Upper lobe of right lung (tissue), 1 donor: ENCODE results near the gene LAPTM4A. TPM values are rescaled to one million over a fixed set of nuclear protein-coding genes. Genes with fewer than 3 reads are reported as not detected.

Source experiments
- ATAC-seq: fragments of 200-7000 bp; cut with Tn5 transposase; one replicate; pipeline ENCODE4 v1.9.1; 2020; ENCODE audit warnings: mild to moderate bottlenecking, moderate library complexity
- DNase-seq: peaks from one replicate; pipeline ENCODE4 v3.0.0-alpha.2; 2020
- H3K27ac ChIP-seq: fragments of 200-600 bp; one replicate; pipeline ENCODE4 v1.8.0; 2022
- H3K27me3 ChIP-seq: fragments of 200-600 bp; one replicate; pipeline ENCODE4 v1.8.0; 2022; ENCODE audit warnings: mild to moderate bottlenecking
- H3K36me3 ChIP-seq: fragments of 200-600 bp; one replicate; pipeline ENCODE4 v1.8.0; 2022
- H3K4me1 ChIP-seq: fragments of 200-600 bp; one replicate; pipeline ENCODE4 v1.8.0; 2022
- H3K4me3 ChIP-seq: fragments of 200-600 bp; one replicate; pipeline ENCODE4 v1.8.0; 2022; ENCODE audit warnings: mild to moderate bottlenecking
- H3K9me3 ChIP-seq: fragments of 200-600 bp; one replicate; pipeline ENCODE4 v1.8.0; 2022
- intact Hi-C: fragments of 100-400 bp; cut with DNase I; formaldehyde crosslinking; loops from one replicate; pipeline ENCODE4 v1.11.0; 2022
- total RNA-seq: library from RNA; stranded (reverse); fragmentation: NEBNext Ultra II Directional; extraction: Animal tissue kit (Norgen Biotek cat#: 25700); gene quantifications from one replicate; pipeline ENCODE4 v1.2.1, GENCODE V29; 2021
- TF ChIP-seq, protein P1 (sequence below): fragments of 200-600 bp; IDR thresholded peaks from one replicate; pipeline ENCODE4 v1.8.0; 2022; ENCODE audit warnings: antibody characterized with exemption
- donor health status: DM: no; HTN: yes; CAD: no; lungs with severe emphysema.

The LAPTM4A gene
- total RNA-seq, 1 donor from 2014 or later = 245 TPM

DNA sequence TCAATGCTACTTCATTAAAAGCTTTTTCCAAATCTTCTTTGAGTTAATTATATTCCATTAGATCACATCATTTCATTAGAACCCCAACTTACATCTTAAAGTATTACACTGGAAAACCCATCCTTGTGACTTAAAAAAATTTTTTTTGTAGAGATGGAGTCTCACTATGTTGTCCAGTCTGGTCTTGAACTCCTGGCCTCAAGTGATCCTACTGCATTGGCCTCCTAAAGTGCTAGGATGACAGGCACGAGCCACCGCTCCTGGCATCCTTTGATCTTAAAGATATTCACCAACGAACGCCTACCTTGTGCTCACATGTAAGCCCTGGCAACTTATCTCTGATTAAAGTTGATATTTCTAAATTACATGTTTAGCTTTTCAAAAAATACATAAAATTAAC is 6.7 kb downstream of the LAPTM4A start:
- Histone ChIP-seq H3K27me3 (no peaks in the 10 kb centered on the region), H3K36me3 (peaks cover 10% of the 10 kb centered on the region), H3K27ac (no peak overlapping the region), H3K4me1 (peaks cover 48% of the 10 kb centered on the region), H3K4me3 (no peak overlapping the region), H3K9me3 (no peaks in the 10 kb centered on the region)
- TF ChIP-seq, protein P1, sequence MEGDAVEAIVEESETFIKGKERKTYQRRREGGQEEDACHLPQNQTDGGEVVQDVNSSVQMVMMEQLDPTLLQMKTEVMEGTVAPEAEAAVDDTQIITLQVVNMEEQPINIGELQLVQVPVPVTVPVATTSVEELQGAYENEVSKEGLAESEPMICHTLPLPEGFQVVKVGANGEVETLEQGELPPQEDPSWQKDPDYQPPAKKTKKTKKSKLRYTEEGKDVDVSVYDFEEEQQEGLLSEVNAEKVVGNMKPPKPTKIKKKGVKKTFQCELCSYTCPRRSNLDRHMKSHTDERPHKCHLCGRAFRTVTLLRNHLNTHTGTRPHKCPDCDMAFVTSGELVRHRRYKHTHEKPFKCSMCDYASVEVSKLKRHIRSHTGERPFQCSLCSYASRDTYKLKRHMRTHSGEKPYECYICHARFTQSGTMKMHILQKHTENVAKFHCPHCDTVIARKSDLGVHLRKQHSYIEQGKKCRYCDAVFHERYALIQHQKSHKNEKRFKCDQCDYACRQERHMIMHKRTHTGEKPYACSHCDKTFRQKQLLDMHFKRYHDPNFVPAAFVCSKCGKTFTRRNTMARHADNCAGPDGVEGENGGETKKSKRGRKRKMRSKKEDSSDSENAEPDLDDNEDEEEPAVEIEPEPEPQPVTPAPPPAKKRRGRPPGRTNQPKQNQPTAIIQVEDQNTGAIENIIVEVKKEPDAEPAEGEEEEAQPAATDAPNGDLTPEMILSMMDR = no peak
- intact Hi-C loops = no loop called here
- ATAC-seq = no peak
- DNase-seq = no peak

DNA sequence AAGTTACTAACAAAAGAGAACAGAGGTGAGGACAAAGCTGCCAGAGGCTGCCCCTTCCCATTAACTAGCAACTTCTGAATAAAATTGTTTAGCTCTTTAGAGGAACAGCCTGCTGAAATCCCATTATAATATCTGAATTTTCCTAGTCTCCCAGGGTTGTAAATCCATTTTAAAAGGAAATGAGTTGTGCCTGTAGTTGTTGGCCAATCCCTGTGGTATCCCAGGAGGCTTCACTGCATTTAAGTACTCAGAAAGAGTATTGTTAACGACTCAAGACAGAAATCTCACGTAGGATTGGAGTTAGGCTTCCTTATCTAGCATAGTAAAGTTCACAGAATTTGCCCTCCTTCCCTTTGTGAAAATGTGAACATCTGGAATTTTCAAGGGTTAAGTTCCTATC is 8.9 kb downstream of the LAPTM4A start:
- TF ChIP-seq, protein P1 = no peak
- ATAC-seq = peak; percentile 46
- Histone ChIP-seq H3K4me3 (no peak overlapping the region), H3K36me3 (peaks cover 33% of the 10 kb centered on the region), H3K9me3 (no peaks in the 10 kb centered on the region), H3K4me1 (peaks cover 26% of the 10 kb centered on the region), H3K27ac (no peak overlapping the region), H3K27me3 (no peaks in the 10 kb centered on the region)
- DNase-seq = no peak
- intact Hi-C loops = no loop called here

DNA sequence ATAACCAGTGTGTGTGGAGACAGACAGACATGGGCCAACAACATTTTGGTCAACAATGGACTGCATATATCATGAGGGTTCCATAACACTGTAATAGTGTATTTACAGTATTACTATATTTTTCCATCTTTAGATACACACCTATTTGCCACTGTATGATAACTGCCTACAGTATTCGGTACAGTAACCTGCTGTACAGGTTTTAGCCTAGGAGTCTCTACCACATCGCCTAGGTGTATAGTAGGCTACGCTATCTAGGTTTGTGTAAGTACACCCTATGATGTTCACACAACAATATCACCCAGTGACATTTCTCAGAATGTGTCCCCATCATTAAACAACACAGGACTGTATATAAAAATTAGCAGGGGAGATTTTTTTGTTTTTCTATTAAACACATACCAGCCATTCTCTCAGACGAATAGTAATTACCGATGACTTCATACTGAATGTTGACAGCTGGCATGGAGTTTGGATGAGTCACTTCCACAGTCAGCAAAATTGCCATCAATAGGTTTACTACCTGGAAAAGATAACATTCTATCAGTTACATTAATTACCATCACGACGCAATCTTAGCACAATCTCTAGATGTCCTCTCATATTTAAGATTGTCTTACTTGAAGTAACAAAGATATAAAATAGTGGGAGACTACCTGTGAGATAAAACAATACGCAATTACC is 10.8 kb downstream of the LAPTM4A start:
- intact Hi-C loops = no loop called here
- Histone ChIP-seq H3K36me3 (peaks cover 52% of the 10 kb centered on the region), H3K27ac (no peak overlapping the region), H3K9me3 (no peaks in the 10 kb centered on the region), H3K4me1 (peaks cover 18% of the 10 kb centered on the region), H3K27me3 (no peaks in the 10 kb centered on the region), H3K4me3 (no peak overlapping the region)
- ATAC-seq (no peak), DNase-seq (no peak)
- TF ChIP-seq, protein P1 = no peak

DNA sequence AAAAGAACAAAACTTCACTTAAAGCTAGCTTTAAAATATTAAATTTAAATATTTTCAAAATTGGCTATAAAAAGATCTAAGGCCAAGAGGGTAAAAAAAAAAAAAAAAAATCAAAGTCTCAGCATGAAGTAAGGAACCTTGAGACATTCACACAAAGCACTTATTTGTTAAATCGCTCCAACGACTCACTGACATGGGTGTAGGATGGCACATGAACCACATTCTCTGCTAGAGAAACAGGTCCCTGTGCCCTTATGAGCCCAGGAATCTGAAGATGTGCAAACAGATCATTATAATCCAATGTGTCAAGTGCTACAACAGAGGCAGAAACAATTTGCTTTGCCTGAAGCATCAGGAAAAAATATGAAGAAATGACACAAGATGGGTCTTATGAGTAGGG is 13.8 kb downstream of the LAPTM4A start:
- DNase-seq (no peak), ATAC-seq (no peak)
- H3K4me1 ChIP-seq = peaks cover 6% of the 10 kb centered on the region
- no peak overlapping the region for H3K4me3 ChIP-seq
- no peak overlapping the region for H3K27ac ChIP-seq
- peaks cover 81% of the 10 kb centered on the region for H3K36me3 ChIP-seq
- H3K27me3 ChIP-seq = no peaks in the 10 kb centered on the region
- intact Hi-C loops = no loop called here
- TF ChIP-seq, protein P1 = no peak
- H3K9me3 ChIP-seq = no peaks in the 10 kb centered on the region

DNA sequence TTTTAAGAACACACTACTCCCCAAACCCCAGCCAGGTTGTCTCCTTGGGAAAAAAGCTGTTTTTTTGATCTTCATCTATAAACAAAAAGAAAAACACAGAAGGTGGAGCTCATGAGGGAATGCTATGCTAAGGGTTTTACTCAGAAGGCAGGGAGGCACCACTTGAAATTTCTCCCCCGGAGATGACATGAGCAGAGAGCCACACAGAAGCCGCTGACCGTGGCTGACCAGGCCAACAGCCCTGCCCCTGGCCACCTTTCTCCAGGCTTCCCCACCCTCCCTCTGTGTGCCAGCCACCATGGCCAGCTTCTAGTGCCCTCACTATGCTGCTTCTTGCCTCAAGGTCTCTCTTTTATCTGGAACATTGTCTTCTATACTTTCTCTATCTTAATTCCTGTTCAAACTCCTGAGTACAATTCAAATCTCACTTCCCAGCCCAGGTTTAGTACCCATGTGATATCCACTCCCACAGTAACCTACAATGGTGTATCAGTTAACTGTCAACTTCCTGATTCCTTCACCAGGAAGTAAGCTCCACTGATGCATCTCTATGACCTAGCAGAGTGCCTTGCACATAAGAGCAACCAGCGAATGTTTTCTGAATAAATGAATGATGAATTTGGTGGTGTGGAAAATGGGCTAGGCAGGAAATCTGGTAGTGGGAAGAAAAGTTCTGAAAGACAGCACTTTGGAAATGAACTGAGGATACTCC is 15.3 kb downstream of the LAPTM4A start:
- H3K27ac ChIP-seq = no peak overlapping the region
- H3K4me1 ChIP-seq = no peaks in the 10 kb centered on the region
- TF ChIP-seq, protein P1 = no peak
- H3K4me3 ChIP-seq = no peak overlapping the region
- intact Hi-C loops = no loop called here
- H3K9me3 ChIP-seq = no peaks in the 10 kb centered on the region
- no peaks in the 10 kb centered on the region for H3K27me3 ChIP-seq
- peaks cover 97% of the 10 kb centered on the region for H3K36me3 ChIP-seq
- DNase-seq = no peak
- peak; percentile 53 for ATAC-seq
